Brain microvascular endothelial cell (primary cell): ENCODE measurements around the gene ABHD12.
A peak's percentile ranks its signal among the peaks of the same experiment; 100 is the strongest.

Experiments
- DNase-seq: peaks from one replicate; pipeline ENCODE4 v3.0.0-alpha.2; 2020
- H3K27ac ChIP-seq: fragments of 250-450 bp; sonication (Bioruptor Pico); 2 replicates; pipeline ENCODE4 v1.5.1; 2020; ENCODE audit warnings: mild to moderate bottlenecking, moderate library complexity
- H3K27me3 ChIP-seq: fragments of 250-450 bp; sonication (Bioruptor Pico); replicated peaks from 2 replicates; pipeline ENCODE4 v1.5.1; 2020; ENCODE audit warnings: mild to moderate bottlenecking
- H3K36me3 ChIP-seq: fragments of 250-450 bp; sonication (Bioruptor Pico); replicated peaks from 2 replicates; pipeline ENCODE4 v1.5.1; 2020; ENCODE audit warnings: mild to moderate bottlenecking
- H3K4me3 ChIP-seq: 2 replicates; pipeline ENCODE4 v1.5.1; 2011; ENCODE audit warnings: low read depth, mild to moderate bottlenecking, control low read depth, low read length, moderate library complexity
- in situ Hi-C: cut with HindIII; loops from 2 replicates; pipeline ENCODE4 v1.10.0; 2017; ENCODE audit warnings: low sequenced_read_pairs, low pct_ligation_motif_present
- TF ChIP-seq, protein P1 (sequence below): IDR thresholded peaks from 2 replicates; pipeline ENCODE4 v1.5.1; 2011; ENCODE audit warnings: low read depth, mild to moderate bottlenecking, moderate library complexity, low read length, control low read depth, inconsistent platforms; ENCODE audit errors: missing control alignments

Gene ABHD12

DNA sequence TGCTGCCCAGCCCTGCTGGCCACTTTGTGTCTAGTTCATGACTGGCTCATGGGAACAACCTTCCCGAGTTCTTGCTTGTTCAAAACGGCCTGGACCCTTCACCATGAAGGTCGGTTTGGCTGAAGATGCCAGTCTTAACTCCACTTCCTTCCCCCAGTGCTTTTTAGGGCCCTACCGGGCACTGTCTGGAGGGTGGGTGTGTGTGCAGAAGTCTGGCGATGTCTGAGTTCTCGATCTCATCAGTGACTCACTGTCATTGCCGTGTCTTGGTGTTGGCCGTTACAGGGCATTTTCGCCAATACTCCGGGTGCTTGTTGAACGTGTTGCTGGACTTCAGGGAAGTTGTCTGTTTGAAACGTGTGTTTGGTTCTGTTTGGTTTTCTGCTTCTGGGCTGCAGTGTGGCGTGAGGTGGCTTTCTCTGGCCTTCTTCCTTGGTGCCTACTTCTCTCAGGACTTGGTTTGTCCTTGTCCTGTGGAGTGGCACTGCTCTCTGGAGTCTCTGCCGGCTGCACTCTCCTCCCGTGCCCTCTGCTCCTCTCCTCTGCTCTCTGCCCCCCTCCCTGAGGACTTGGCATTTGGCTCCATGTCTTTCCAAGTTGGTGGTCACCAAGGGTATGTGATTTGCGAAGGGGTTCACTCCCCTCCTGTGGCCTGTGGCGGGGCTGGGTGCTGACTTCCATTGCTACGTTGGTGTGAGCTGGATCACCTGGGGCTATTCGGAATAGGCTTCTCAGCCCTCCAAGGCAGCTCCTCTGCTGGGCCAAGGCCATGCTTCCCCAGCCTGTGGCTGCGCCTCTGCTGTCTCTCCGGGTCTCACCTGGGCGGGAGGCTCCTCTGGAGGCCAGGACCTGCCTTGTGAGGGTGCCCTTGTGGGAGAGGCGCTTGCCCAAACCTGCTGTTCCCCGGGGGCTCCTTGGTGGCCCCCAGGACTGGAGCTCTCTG lies 104.5 kb downstream of the ABHD12 start:
- H3K27ac ChIP-seq: no peak overlapping the region
- no peak overlapping the region for H3K4me3 ChIP-seq
- DNase-seq: no peak
- TF ChIP-seq, protein P1, sequence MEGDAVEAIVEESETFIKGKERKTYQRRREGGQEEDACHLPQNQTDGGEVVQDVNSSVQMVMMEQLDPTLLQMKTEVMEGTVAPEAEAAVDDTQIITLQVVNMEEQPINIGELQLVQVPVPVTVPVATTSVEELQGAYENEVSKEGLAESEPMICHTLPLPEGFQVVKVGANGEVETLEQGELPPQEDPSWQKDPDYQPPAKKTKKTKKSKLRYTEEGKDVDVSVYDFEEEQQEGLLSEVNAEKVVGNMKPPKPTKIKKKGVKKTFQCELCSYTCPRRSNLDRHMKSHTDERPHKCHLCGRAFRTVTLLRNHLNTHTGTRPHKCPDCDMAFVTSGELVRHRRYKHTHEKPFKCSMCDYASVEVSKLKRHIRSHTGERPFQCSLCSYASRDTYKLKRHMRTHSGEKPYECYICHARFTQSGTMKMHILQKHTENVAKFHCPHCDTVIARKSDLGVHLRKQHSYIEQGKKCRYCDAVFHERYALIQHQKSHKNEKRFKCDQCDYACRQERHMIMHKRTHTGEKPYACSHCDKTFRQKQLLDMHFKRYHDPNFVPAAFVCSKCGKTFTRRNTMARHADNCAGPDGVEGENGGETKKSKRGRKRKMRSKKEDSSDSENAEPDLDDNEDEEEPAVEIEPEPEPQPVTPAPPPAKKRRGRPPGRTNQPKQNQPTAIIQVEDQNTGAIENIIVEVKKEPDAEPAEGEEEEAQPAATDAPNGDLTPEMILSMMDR: no peak
- H3K27me3 ChIP-seq: no peaks in the 10 kb centered on the region
- H3K36me3 ChIP-seq: peaks cover 97% of the 10 kb centered on the region
- in situ Hi-C loops: no loop called here

DNA sequence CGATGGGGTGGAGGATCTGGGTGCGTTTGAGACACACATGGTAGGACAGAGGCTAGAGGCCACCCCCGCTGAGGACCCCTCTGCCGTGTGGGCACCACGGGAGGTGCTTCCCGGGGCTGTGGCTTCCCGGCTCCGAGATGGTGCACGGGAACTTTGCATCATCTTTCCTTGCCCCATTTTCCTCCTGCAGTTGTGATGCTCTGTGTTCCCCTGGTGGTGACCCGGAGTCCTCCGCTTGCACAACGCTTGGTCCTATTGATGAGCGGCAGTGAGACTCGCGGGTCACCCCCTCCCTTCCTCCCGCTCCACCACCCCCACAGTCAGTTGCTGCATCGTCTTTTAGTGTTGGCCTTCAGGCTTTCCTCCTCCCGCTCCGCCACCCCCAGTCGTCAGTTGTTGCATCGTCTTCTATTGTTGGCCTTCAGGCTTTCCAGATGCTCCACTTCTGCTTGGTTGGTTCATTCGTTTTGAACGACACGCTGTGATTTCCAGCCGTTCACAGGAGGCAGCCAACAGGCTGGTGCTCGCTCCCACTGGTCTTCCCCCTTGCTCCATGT lies 105.5 kb downstream of the ABHD12 start:
- TF ChIP-seq, protein P1: peak; percentile 40
- H3K27ac ChIP-seq: no peak overlapping the region
- H3K36me3 ChIP-seq: peaks cover 99% of the 10 kb centered on the region
- DNase-seq: no peak
- in situ Hi-C loops: no loop called here
- no peak overlapping the region for H3K4me3 ChIP-seq
- no peaks in the 10 kb centered on the region for H3K27me3 ChIP-seq

DNA sequence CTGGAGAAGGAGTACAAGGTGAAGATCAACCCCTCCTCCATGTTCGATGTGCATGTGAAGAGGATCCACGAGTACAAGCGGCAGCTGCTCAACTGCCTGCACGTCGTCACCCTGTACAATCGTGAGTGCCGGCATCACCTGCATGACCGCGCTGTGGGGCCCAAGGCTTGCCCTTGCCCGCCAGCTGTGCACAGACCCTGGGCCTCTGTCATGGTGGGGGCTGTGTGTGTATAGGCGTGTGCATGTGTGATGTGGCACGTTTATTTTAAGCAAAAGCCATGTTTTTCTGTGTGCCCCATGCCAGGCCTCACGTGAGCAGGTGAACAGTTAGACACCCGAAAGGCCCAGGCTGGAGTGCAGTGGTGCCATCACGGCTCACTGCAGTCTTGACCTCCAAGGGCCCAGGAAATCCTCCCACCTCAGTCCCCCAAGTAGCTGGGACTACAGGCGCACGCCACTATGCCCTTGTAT lies 106.5 kb downstream of the ABHD12 start:
- no peak for DNase-seq
- Histone ChIP-seq H3K4me3 (no peak overlapping the region), H3K27me3 (no peaks in the 10 kb centered on the region), H3K27ac (no peak overlapping the region), H3K36me3 (peaks cover 99% of the 10 kb centered on the region)
- TF ChIP-seq, protein P1: no peak
- in situ Hi-C loops: no loop called here

DNA sequence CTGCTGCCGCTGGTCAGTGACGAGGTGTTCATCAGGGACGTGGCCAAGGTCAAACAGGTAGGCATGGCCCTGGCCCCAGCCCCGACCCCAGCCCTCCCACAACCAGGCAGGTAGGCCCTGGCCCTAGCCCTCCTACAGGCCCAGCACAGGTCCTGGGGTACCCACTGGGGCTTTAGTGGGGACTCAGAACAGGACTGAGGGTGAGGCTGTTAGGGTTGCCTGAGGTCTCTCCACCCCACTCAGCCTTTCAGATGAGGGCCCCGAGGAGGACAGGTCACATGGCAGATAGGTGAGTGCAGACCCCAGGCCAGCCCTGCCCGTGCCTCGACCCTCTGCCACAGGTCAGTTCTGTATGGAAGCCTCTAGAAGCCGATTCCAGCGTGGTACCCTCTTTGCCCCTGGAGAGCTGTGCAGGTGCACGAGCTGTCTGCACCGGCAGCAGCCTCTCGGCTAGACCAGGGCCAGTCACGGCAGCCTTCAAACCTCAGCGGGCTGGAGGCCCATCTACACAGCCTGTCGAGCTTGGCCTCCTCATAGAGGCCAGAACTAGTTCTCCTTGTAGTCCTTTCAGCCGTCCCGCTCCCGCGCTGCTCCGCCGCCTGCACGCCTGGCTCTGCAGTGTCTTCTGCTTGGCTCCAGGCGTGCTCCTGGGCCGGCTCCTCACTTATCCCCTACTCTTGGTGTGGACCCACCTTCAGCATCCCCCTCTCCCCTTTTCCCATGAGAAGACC lies 107.2 kb downstream of the ABHD12 start:
- peaks cover 99% of the 10 kb centered on the region for H3K36me3 ChIP-seq
- no peaks in the 10 kb centered on the region for H3K27me3 ChIP-seq
- H3K27ac ChIP-seq: no peak overlapping the region
- in situ Hi-C loops: no loop called here
- TF ChIP-seq, protein P1: no peak
- H3K4me3 ChIP-seq: no peak overlapping the region
- DNase-seq: no peak

DNA sequence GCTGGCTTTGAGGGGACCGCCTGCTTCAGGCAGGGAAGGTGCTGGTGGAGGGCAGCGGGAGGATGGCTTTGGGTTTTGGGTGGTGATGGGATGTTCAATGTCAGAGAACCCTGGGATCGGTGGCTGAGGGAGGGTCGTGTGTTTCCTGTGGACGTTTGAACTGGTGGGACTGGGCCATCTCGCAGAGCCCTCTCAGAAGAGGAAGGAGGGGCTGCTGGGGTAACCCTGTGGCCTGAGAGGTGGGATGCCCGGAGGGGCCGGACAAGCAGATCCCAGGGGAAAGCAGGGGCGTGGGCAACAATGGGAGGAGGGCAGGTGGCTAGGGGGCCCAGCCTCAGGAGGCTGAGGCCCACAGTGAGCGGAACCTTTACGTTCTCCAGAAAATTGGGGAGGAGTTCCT lies 107.8 kb downstream of the ABHD12 start:
- DNase-seq: no peak
- in situ Hi-C loops: no loop called here
- no peaks in the 10 kb centered on the region for H3K27me3 ChIP-seq
- no peak overlapping the region for H3K27ac ChIP-seq
- TF ChIP-seq, protein P1: no peak
- H3K4me3 ChIP-seq: no peak overlapping the region
- peaks cover 96% of the 10 kb centered on the region for H3K36me3 ChIP-seq
